Measurements from ENCODE around the gene TM9SF1.

TM9SF1 gene

DNA sequence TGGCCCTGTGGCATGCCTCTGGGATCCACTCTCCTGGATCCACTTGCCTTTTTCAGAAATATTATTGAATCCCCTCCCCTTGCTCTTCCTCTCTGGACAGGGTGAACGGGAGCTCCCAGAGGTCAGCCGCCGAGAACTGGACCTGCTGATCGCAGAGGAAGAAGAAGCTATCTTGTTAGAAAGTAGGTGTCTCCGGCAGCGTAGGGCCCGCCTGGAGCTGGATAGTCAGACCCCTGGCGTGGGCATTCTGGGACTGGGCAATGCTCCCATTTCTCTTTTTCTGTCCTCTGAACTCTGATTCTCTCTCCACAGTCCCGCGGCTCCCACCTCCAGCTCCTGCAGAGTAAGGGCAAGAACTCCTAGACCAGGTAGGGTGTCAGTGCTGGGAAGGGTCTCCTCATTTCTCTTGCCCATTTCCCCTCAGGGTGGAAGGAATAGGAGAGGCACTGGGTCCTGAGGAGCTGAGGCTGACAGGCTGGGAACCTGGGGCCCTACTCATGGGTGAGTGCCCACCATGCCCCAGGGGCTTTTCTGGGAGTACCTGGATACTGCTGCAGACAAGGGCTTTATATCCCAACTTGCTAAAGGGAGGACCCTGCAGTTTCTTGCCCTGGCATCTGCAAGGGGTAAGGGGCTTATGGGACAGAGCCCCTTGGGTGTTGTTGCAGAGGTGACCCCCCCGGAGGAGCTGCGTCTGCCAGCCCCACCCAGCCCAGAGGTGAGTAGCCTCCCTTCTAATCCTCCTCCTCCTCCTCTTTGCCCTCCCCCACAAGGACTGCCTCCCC, 18.0 kb downstream of the TM9SF1 start:
- DNase-seq = no peak

- DNase-seq = no peak
Observed at GRCh38 chr14:24176599-24176998, 18.6 kb downstream of the TM9SF1 start.

DNA sequence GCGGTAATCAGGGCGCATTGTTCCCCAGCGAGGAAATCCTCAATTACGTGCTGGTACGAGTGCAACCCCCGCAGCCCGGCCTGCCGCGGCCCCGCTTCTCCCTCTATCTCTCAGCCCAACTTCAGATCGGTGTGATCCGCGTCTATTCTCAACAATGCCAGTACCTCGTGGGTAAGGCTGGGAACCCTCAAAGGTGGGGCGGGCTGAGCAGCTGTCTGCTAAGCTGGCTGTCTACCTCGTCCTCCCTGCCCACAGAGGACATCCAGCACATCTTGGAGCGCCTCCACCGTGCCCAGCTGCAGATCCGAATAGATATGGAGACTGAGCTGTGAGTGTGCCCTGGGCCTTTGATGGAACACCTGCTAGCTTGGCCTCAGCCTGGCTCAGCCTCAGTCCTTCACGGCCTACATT, 22.4 kb downstream of the TM9SF1 start:
- no peak for DNase-seq

GRCh38 chr14:24172261-24172860, 22.9 kb downstream of the TM9SF1 start:
- DNase-seq = no peak

- DNase-seq = no peak
Observed at GRCh38 chr14:24171422-24172260, 23.6 kb downstream of the TM9SF1 start, which contains the start of gene REC8. TSS of gene REC8 (plus strand) at chr14:24172080. CDS start at chr14:24172553, 473 bp downstream.

GRCh38 chr14:24167469-24168114, 27.6 kb downstream of the TM9SF1 start:
- DNase-seq = no peak

- DNase-seq = no peak
Observed at GRCh38 chr14:24165785-24166184, 29.5 kb downstream of the TM9SF1 start.

- no peak for DNase-seq
Observed at GRCh38 chr14:24164518-24164991, 30.7 kb downstream of the TM9SF1 start.

GRCh38 chr14:24162093-24162492, 33.1 kb downstream of the TM9SF1 start:
- DNase-seq = no peak

- peak; percentile 89 for DNase-seq
Observed at GRCh38 chr14:24160850-24161804, 34.1 kb downstream of the TM9SF1 start, which contains the start of gene IRF9. TSS of gene IRF9 (plus strand) at chr14:24161265. CDS start at chr14:24162145, 880 bp downstream.

DNA sequence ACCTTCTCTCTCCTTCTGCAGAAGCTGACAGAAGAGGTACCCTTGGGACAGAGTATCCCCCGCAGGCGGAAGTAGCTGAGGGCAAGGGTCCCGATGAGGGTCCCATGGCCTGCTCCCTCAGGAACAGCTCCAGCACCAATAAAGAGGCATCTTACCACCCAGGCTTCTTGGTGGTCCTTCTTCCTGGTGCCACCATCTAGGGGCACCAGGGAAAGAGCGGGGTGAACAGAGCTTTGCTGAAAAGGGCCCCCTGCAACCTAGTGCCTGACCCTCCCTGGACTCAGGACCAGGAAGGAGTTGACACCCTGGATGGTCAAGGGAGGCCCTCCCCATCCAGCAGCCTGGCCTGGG, 34.8 kb downstream of the TM9SF1 start:
- no peak for DNase-seq

DNA sequence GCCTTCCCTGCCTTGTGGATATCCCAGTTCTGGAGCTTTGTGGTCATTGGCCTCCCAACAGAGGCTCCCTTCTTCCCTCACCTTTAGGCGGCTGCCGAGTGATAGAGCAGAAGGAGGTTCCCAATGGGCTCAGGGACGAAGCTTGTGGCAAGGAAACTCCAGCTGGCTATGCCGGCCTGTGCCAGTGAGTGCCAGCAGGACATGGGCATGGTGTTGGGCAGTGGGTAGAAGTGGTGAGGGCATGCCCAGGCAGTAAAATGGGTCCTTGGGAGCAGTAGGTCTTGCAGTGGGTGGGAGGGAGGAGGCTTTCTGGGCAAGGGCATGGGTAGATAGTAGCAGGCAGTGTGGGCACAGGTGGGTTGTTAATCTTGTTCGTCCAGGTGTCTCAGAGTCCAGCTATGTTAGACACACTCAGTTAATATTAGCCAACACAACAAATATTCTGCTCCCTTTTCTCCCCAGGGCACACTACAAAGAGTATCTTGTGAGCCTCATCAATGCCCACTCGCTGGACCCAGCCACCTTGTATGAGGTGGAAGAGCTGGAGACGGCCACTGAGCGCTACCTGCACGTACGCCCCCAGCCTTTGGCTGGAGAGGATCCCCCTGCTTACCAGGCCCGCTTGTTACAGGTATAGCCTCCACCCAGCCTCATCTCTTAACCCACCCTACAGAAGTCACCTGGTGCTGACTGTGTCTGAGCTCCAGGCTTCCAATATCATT, 35.3 kb downstream of the TM9SF1 start:
- no peak for DNase-seq

DNA sequence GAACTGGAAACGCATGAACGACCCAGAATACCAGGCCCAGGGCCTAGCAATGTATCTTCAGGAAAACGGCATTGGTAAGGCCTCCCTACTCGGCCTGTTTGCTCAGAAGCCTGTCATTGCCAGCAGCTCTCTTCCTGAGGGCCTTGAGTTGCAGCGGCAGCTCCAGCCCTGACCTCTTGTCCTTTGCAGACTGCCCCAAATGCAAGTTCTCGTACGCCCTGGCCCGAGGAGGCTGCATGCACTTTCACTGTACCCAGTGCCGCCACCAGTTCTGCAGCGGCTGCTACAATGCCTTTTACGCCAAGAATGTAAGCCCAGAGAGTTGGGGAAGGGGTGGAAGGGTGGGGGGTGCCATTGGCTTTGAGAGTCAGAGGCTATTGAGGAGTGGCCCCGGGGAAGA, 37.9 kb downstream of the TM9SF1 start:
- no peak for DNase-seq

- no peak for DNase-seq
Observed at GRCh38 chr14:24156840-24157239, 38.4 kb downstream of the TM9SF1 start.

DNA sequence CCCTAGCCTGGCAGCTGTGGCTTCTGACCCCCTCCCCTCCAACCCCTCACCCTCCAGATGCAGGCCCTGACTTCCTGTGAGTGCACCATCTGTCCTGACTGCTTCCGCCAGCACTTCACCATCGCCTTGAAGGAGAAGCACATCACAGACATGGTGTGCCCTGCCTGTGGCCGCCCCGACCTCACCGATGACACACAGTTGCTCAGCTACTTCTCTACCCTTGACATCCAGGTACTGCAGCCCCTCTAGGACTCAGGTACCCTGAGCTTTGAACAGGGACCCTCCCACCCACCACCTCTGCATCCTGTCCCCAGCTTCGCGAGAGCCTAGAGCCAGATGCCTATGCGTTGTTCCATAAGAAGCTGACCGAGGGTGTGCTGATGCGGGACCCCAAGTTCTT, 40.1 kb downstream of the TM9SF1 start:
- no peak for DNase-seq

GRCh38 chr14:24151404-24152080, 43.7 kb downstream of the TM9SF1 start:
- no peak for DNase-seq

GRCh38 chr14:24150993-24151392, 44.2 kb downstream of the TM9SF1 start:
- no peak for DNase-seq

DNA sequence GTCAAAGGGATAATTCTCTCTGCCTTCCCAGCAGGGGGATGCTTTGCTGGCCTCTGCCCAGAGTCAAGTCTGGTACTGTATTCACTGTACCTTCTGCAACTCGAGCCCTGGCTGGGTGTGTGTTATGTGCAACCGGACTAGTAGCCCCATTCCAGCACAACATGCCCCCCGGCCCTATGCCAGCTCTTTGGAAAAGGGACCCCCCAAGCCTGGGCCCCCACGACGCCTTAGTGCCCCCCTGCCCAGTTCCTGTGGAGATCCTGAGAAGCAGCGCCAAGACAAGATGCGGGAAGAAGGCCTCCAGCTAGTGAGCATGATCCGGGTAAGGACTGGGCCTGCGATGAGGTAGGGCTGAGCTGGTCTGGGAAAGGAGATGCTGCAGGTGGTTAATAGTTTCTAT, 44.7 kb downstream of the TM9SF1 start:
- DNase-seq = no peak

- no peak for DNase-seq
Observed at GRCh38 chr14:24150061-24150460, 45.2 kb downstream of the TM9SF1 start.

DNA sequence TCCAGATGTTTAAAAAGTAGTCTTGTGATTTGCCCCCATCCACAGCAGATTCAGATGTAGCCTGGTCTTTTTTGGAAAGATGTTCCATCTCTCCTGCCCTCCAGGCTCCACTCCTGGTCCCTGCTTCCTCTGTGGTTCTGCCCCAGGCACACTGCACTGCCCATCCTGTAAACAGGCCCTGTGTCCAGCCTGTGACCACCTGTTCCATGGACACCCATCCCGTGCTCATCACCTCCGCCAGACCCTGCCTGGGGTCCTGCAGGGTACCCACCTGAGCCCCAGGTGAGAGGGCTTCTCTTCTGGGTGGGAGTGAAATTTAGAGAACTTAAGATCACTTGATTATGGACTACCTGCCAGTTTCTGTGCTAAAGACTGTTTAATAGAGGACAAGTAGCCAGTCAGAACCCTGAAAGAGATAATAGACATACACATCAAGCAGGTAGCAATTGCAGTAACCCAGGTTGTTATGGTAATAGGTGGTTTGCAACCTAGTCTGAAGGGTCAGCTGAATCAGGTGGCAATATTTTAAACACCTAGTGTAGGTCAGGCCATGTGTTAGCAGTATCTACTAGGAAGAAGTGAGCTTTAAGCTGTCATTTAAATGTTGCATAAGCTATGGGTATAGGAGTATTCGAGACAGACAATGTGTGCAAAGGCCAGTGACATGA, 45.8 kb downstream of the TM9SF1 start:
- DNase-seq = no peak

Measured in NCI-H2029 treated with DMSO at 0.1 percent for 48 hours (cell line).